ENCODE measurements around the gene SYPL2. TPM values are rescaled to one million over a fixed set of nuclear protein-coding genes. Genes with fewer than 3 reads are reported as not detected.

The SYPL2 gene
- total RNA-seq, 1 donor from 2014 or later = 0.42 TPM

DNA sequence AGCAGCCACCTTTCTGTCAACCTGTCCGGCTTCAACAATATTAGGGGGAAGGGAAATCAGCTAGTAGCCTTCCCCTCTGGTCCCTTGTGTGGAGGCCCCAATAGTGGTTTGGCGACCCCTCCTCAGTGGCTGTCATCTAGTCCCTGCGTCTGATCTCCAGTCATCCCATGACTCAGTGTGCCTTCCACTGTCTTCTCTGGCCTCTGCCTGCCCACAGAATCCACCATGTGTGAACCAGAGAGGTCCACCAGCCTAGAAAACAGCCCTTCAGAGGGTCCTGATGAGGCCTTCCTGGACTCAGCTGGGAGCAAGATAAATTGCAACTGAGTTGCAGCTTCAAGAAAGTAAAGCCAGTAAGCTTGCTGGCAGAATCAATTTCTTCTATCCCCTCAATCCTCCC is 13.6 kb downstream of the SYPL2 start:
- H3K4me3 Mint-ChIP-seq (ENCODE audit: unreplicated experiment) = no peak overlapping the region
- H3K36me3 Mint-ChIP-seq (ENCODE audit: unreplicated experiment) = no peaks in the 10 kb centered on the region
- peaks cover 20% of the 10 kb centered on the region for H3K9me3 Mint-ChIP-seq (ENCODE audit: unreplicated experiment)
- H3K27ac Mint-ChIP-seq (ENCODE audit: unreplicated experiment) = no peak overlapping the region
- DNase-seq = no peak
- peaks cover 27% of the 10 kb centered on the region for H3K27me3 Mint-ChIP-seq (ENCODE audit: unreplicated experiment)
- TF ChIP-seq, protein P1, sequence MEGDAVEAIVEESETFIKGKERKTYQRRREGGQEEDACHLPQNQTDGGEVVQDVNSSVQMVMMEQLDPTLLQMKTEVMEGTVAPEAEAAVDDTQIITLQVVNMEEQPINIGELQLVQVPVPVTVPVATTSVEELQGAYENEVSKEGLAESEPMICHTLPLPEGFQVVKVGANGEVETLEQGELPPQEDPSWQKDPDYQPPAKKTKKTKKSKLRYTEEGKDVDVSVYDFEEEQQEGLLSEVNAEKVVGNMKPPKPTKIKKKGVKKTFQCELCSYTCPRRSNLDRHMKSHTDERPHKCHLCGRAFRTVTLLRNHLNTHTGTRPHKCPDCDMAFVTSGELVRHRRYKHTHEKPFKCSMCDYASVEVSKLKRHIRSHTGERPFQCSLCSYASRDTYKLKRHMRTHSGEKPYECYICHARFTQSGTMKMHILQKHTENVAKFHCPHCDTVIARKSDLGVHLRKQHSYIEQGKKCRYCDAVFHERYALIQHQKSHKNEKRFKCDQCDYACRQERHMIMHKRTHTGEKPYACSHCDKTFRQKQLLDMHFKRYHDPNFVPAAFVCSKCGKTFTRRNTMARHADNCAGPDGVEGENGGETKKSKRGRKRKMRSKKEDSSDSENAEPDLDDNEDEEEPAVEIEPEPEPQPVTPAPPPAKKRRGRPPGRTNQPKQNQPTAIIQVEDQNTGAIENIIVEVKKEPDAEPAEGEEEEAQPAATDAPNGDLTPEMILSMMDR (IDR thresholded peaks at IDR 0.05; ENCODE audit: partially characterized antibody, unreplicated experiment) = no peak
- H3K4me1 Mint-ChIP-seq (ENCODE audit: low read depth, unreplicated experiment) = peaks cover 10% of the 10 kb centered on the region

GRCh38 chr1:109481646-109482045 is 15.3 kb downstream of the SYPL2 start:
- H3K4me1 Mint-ChIP-seq (ENCODE audit: low read depth, unreplicated experiment) = peaks cover 24% of the 10 kb centered on the region
- H3K27ac Mint-ChIP-seq (ENCODE audit: unreplicated experiment) = peak overlapping the region; percentile 98
- TF ChIP-seq, protein P1 (IDR thresholded peaks at IDR 0.05; ENCODE audit: partially characterized antibody, unreplicated experiment) = no peak
- H3K36me3 Mint-ChIP-seq (ENCODE audit: unreplicated experiment) = no peaks in the 10 kb centered on the region
- peaks cover 34% of the 10 kb centered on the region for H3K27me3 Mint-ChIP-seq (ENCODE audit: unreplicated experiment)
- peaks cover 31% of the 10 kb centered on the region for H3K9me3 Mint-ChIP-seq (ENCODE audit: unreplicated experiment)
- no peak for DNase-seq
- no peak overlapping the region for H3K4me3 Mint-ChIP-seq (ENCODE audit: unreplicated experiment)

GRCh38 chr1:109482242-109482641 is 15.9 kb downstream of the SYPL2 start:
- Mint-ChIP-seq H3K36me3 (ENCODE audit: unreplicated experiment) (no peaks in the 10 kb centered on the region), H3K9me3 (ENCODE audit: unreplicated experiment) (peaks cover 31% of the 10 kb centered on the region), H3K4me3 (ENCODE audit: unreplicated experiment) (peak overlapping the region; percentile 87), H3K27me3 (ENCODE audit: unreplicated experiment) (peaks cover 33% of the 10 kb centered on the region), H3K27ac (ENCODE audit: unreplicated experiment) (peak overlapping the region; percentile 98), H3K4me1 (ENCODE audit: low read depth, unreplicated experiment) (peaks cover 24% of the 10 kb centered on the region)
- no peak for DNase-seq
- TF ChIP-seq, protein P1 (IDR thresholded peaks at IDR 0.05; ENCODE audit: partially characterized antibody, unreplicated experiment) = no peak

DNA sequence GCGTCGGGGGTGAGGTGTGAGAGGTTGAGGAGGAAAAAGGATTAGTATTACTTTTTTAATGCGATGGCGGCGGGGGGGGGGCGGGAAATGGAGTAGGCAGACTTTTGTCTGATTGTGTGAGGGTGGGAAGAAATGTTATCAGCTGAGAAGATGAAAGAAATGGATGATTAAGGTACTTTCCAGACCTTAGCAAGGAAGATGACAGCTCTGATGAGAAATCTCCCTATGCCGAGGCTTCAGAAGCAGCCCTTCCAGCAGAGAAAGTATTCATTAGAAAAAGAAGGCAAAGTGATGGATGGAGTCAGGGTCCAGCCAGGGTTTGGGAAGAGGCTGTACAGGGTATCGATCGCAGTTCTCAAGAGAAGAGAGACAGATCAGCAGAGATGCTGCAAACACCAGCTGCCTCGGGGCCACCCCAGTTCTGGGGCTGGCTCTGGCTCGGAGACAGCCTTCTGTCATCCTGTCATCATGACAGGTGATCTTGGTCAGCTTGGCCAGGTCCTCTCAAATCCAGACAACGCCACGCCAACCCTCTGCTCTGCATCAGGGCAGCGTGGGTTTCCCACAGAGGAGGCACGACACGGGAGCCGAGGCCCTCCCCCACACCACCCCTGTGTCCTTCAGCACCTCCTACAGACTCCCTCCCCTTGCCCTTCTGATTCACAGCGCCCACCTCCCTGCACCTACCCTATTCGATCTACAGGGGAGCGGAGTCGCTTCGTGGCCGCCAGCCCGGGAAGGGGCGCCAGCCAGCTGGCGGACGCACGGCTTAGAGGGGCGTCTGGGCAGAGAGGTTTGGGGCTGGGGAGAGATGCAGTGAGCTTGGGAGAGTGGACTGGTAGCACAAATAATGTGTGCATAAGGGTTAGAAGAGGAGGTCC is 16.7 kb downstream of the SYPL2 start:
- Mint-ChIP-seq H3K9me3 (ENCODE audit: unreplicated experiment) (peaks cover 31% of the 10 kb centered on the region), H3K27me3 (ENCODE audit: unreplicated experiment) (peaks cover 33% of the 10 kb centered on the region), H3K4me3 (ENCODE audit: unreplicated experiment) (peak overlapping the region; percentile 87), H3K27ac (ENCODE audit: unreplicated experiment) (peak overlapping the region; percentile 98), H3K36me3 (ENCODE audit: unreplicated experiment) (no peaks in the 10 kb centered on the region), H3K4me1 (ENCODE audit: low read depth, unreplicated experiment) (peaks cover 24% of the 10 kb centered on the region)
- TF ChIP-seq, protein P1 (IDR thresholded peaks at IDR 0.05; ENCODE audit: partially characterized antibody, unreplicated experiment) = peak; percentile 46
- DNase-seq = peak; percentile 74

All from glutamatergic neuron (in vitro differentiated cells).